NT2/D1 (cell line): ENCODE results near the gene TBC1D22B.

Experiments used
- DNase-seq: peaks from one replicate; pipeline ENCODE4 v3.0.0-alpha.2; 2011; ENCODE audit warnings: low read depth, low spot score
- H3K27me3 ChIP-seq: 2 replicates; pipeline ENCODE4 v1.6.0; 2011; ENCODE audit warnings: mild to moderate bottlenecking; ENCODE audit not compliant: insufficient read length, insufficient read depth
- H3K36me3 ChIP-seq: 2 replicates; pipeline ENCODE4 v1.6.1; 2011; ENCODE audit warnings: mild to moderate bottlenecking, low read length, mixed read lengths; ENCODE audit not compliant: insufficient read depth, insufficient read length
- H3K4me1 ChIP-seq: 2 replicates; pipeline ENCODE4 v1.5.1; 2011; ENCODE audit not compliant: insufficient read depth, insufficient read length
- H3K4me3 ChIP-seq: 2 replicates; pipeline ENCODE4 v1.5.1; 2011; ENCODE audit warnings: low read depth; ENCODE audit not compliant: insufficient read length
- H3K9ac ChIP-seq: 2 replicates; pipeline ENCODE4 v1.6.0; 2011; ENCODE audit warnings: low read depth; ENCODE audit not compliant: insufficient read length
- H3K9me3 ChIP-seq: 2 replicates; pipeline ENCODE4 v1.5.1; 2011; ENCODE audit warnings: mild to moderate bottlenecking, low read length; ENCODE audit not compliant: insufficient read depth
- SUZ12 ChIP-seq: IDR thresholded peaks from 2 replicates; pipeline ENCODE4 v1.6.1; 2011; ENCODE audit not compliant: insufficient read length, insufficient read depth; ENCODE audit errors: extremely low read depth
- YY1 ChIP-seq: IDR thresholded peaks from 2 replicates; pipeline ENCODE4 v1.6.1; 2011; ENCODE audit not compliant: insufficient read length, insufficient read depth
- ZNF274 ChIP-seq: IDR thresholded peaks from 2 replicates; pipeline ENCODE4 v1.6.1; 2011; ENCODE audit warnings: mild to moderate bottlenecking, low read depth, low read length

The TBC1D22B gene

GRCh38 chr6:37260444-37260843 lies 2.9 kb downstream of the TBC1D22B start:
- Histone ChIP-seq H3K27me3 (no peaks in the 10 kb centered on the region), H3K4me3 (no peak overlapping the region), H3K4me1 (no peaks in the 10 kb centered on the region), H3K9me3 (no peaks in the 10 kb centered on the region), H3K36me3 (no peaks in the 10 kb centered on the region), H3K9ac (no peak overlapping the region)
- DNase-seq = no peak
- no peak for TF ChIP-seq ZNF274
- TF ChIP-seq YY1 = no peak
- no peak for TF ChIP-seq SUZ12

- TF ChIP-seq YY1 = no peak
- no peak for DNase-seq
- Histone ChIP-seq H3K4me3 (no peak overlapping the region), H3K36me3 (no peaks in the 10 kb centered on the region), H3K4me1 (no peaks in the 10 kb centered on the region), H3K9me3 (no peaks in the 10 kb centered on the region), H3K9ac (no peak overlapping the region), H3K27me3 (no peaks in the 10 kb centered on the region)
Observed at GRCh38 chr6:37261198-37261597, 3.6 kb downstream of the TBC1D22B start.

GRCh38 chr6:37262446-37263026 lies 5.0 kb downstream of the TBC1D22B start:
- Histone ChIP-seq H3K9ac (no peak overlapping the region), H3K4me1 (no peaks in the 10 kb centered on the region), H3K36me3 (no peaks in the 10 kb centered on the region), H3K27me3 (no peaks in the 10 kb centered on the region), H3K9me3 (no peaks in the 10 kb centered on the region), H3K4me3 (no peak overlapping the region)
- TF ChIP-seq SUZ12 = no peak
- no peak for TF ChIP-seq YY1
- no peak for TF ChIP-seq ZNF274
- DNase-seq = no peak

- no peaks in the 10 kb centered on the region for H3K9me3 ChIP-seq
- H3K9ac ChIP-seq = no peak overlapping the region
- no peak for DNase-seq
- TF ChIP-seq YY1 (no peak), ZNF274 (no peak), SUZ12 (no peak)
- H3K27me3 ChIP-seq = no peaks in the 10 kb centered on the region
- H3K36me3 ChIP-seq = peaks cover 7% of the 10 kb centered on the region
- no peak overlapping the region for H3K4me3 ChIP-seq
- H3K4me1 ChIP-seq = no peaks in the 10 kb centered on the region
Observed at GRCh38 chr6:37265001-37265400, 7.4 kb downstream of the TBC1D22B start.

GRCh38 chr6:37265860-37266259 lies 8.3 kb downstream of the TBC1D22B start:
- TF ChIP-seq YY1 = no peak
- TF ChIP-seq ZNF274 = no peak
- no peak for TF ChIP-seq SUZ12
- Histone ChIP-seq H3K9ac (no peak overlapping the region), H3K9me3 (no peaks in the 10 kb centered on the region), H3K4me1 (no peaks in the 10 kb centered on the region), H3K36me3 (peaks cover 13% of the 10 kb centered on the region), H3K4me3 (no peak overlapping the region), H3K27me3 (no peaks in the 10 kb centered on the region)
- no peak for DNase-seq

- Histone ChIP-seq H3K9me3 (no peaks in the 10 kb centered on the region), H3K4me3 (no peak overlapping the region), H3K27me3 (no peaks in the 10 kb centered on the region), H3K36me3 (peaks cover 15% of the 10 kb centered on the region), H3K9ac (no peak overlapping the region), H3K4me1 (no peaks in the 10 kb centered on the region)
- TF ChIP-seq SUZ12 (no peak), YY1 (no peak), ZNF274 (no peak)
- no peak for DNase-seq
Observed at GRCh38 chr6:37269105-37269504, 11.5 kb downstream of the TBC1D22B start.

- DNase-seq = no peak
- no peaks in the 10 kb centered on the region for H3K4me1 ChIP-seq
- H3K27me3 ChIP-seq = no peaks in the 10 kb centered on the region
- peaks cover 15% of the 10 kb centered on the region for H3K36me3 ChIP-seq
- no peak overlapping the region for H3K9ac ChIP-seq
- H3K4me3 ChIP-seq = no peak overlapping the region
- TF ChIP-seq ZNF274 (no peak), SUZ12 (no peak)
- no peaks in the 10 kb centered on the region for H3K9me3 ChIP-seq
Observed at GRCh38 chr6:37272834-37273566, 15.4 kb downstream of the TBC1D22B start.
